Liver (tissue), 9 donors: ENCODE measurements around the gene RACGAP1. TPM values are rescaled to one million over a fixed set of nuclear protein-coding genes. Genes with fewer than 3 reads are reported as not detected.

Experiments
- DNase-seq: peaks from one replicate; pipeline ENCODE4 v3.0.0-alpha.2; 2017; ENCODE audit warnings: low spot score
- H3K27ac ChIP-seq, 2 donors: one replicate each; pipeline ENCODE4 v1.7.0; 2013; ENCODE audit warnings: inconsistent platforms in 2 of 2, low read length in 2 of 2, control low read depth in 1 of 2, low read depth in 1 of 2, mild to moderate bottlenecking in 1 of 2
- H3K27me3 ChIP-seq, 4 donors: one replicate each; pipeline versions ENCODE4 v1.6.1 to v1.7.0; 2013; ENCODE audit warnings: low read length in 3 of 4, inconsistent platforms in 1 of 4, mild to moderate bottlenecking in 1 of 4, moderate library complexity in 1 of 4; ENCODE audit not compliant: control insufficient read depth in 4 of 4, insufficient read depth in 4 of 4
- H3K36me3 ChIP-seq, 4 donors: one replicate each; pipeline versions ENCODE4 v1.6.1 to v1.7.0; 2013; ENCODE audit warnings: low read length in 3 of 4, mild to moderate bottlenecking in 3 of 4, low read depth in 1 of 4, moderate library complexity in 1 of 4; ENCODE audit not compliant: control insufficient read depth in 4 of 4, insufficient read depth in 3 of 4
- H3K4me1 ChIP-seq, 4 donors: one replicate each; pipeline versions ENCODE4 v1.6.1 to v1.7.0; 2013; ENCODE audit warnings: low read length in 3 of 4, mild to moderate bottlenecking in 3 of 4, moderate library complexity in 1 of 4; ENCODE audit not compliant: control insufficient read depth in 4 of 4, insufficient read depth in 4 of 4
- H3K4me3 ChIP-seq, 3 donors: one replicate each; pipeline versions ENCODE4 v1.6.1 to v1.7.0; 2013; ENCODE audit warnings: low read length in 3 of 3, control low read depth in 1 of 3, low read depth in 1 of 3, mild to moderate bottlenecking in 1 of 3
- H3K9ac ChIP-seq, 2 donors: one replicate each; pipeline ENCODE4 v1.7.0; 2013; ENCODE audit warnings: low read length in 2 of 2, mild to moderate bottlenecking in 2 of 2, moderate library complexity in 2 of 2, control low read depth in 1 of 2, low read depth in 1 of 2
- H3K9me3 ChIP-seq, 4 donors: one replicate each; pipeline versions ENCODE4 v1.6.1 to v1.7.0; 2013; ENCODE audit warnings: low read length in 3 of 4; ENCODE audit not compliant: control insufficient read depth in 4 of 4
- ATF3 ChIP-seq: IDR thresholded peaks from 2 replicates; pipeline ENCODE4 v1.6.1; 2016; ENCODE audit warnings: antibody characterized with exemption
- CTCF ChIP-seq: fragments of 150-350 bp; IDR thresholded peaks from 2 replicates; pipeline ENCODE4 v1.5.1; 2017; ENCODE audit warnings: improper control_type of control experiment, low read depth, low read length; ENCODE audit not compliant: missing input control
- EGR1 ChIP-seq, 2 donors: IDR thresholded peaks; 2 replicates each; pipeline ENCODE4 v1.6.1; 2016 to 2018; ENCODE audit warnings: antibody characterized with exemption in 2 of 2, low read depth in 2 of 2
- FOXA1 ChIP-seq: IDR thresholded peaks from 2 replicates; pipeline ENCODE4 v1.6.1; 2016; ENCODE audit warnings: antibody characterized with exemption
- FOXA2 ChIP-seq: IDR thresholded peaks from 2 replicates; pipeline ENCODE4 v1.6.1; 2016; ENCODE audit warnings: antibody characterized with exemption
- HNF4A ChIP-seq, 2 donors: conservative IDR thresholded peaks; 2 replicates each; pipeline ENCODE4 v1.6.1; 2016; ENCODE audit warnings: antibody characterized with exemption in 2 of 2, mild to moderate bottlenecking in 2 of 2
- HNF4G ChIP-seq: IDR thresholded peaks from 2 replicates; pipeline ENCODE4 v1.6.1; 2016; ENCODE audit warnings: antibody characterized with exemption
- JUND ChIP-seq, 2 donors: IDR thresholded peaks; 2 replicates each; pipeline ENCODE4 v1.6.1; 2016; ENCODE audit warnings: antibody characterized with exemption in 2 of 2
- MAX ChIP-seq: IDR thresholded peaks from 2 replicates; pipeline ENCODE4 v1.6.1; 2016; ENCODE audit warnings: antibody characterized with exemption
- RAD21 ChIP-seq, 2 donors: IDR thresholded peaks; 2 replicates each; pipeline ENCODE4 v1.6.1; 2016; ENCODE audit warnings: antibody characterized with exemption in 2 of 2, mild to moderate bottlenecking in 2 of 2
- REST ChIP-seq: IDR thresholded peaks from 2 replicates; pipeline ENCODE4 v1.6.1; 2016; ENCODE audit warnings: antibody characterized with exemption, mild to moderate bottlenecking
- RXRA ChIP-seq, 2 donors: IDR thresholded peaks; 2 replicates each; pipeline ENCODE4 v1.6.1; 2017 to 2018; ENCODE audit warnings: antibody characterized with exemption in 2 of 2, mild to moderate bottlenecking in 1 of 2
- SP1 ChIP-seq: IDR thresholded peaks from 2 replicates; pipeline ENCODE4 v1.6.1; 2018; ENCODE audit warnings: antibody characterized with exemption, mild to moderate bottlenecking
- TAF1 ChIP-seq: conservative IDR thresholded peaks from 2 replicates; pipeline ENCODE4 v1.6.1; 2016; ENCODE audit warnings: antibody characterized with exemption, mild to moderate bottlenecking
- YY1 ChIP-seq: IDR thresholded peaks from 2 replicates; pipeline ENCODE4 v1.6.1; 2016; ENCODE audit warnings: antibody characterized with exemption, mild to moderate bottlenecking
- WGBS: extraction: QIAGEN DNeasy Blood & Tissue Kit; methylation state at CpG from one replicate; pipeline ENCODE4 v1.1.7; 2013; 5-methylcytosine and 5-hydroxymethylcytosine counted together
- polyA plus RNA-seq, 2 donors: library from polyadenylated mRNA; stranded (reverse) in 1 of 2; unstranded in 1 of 2; fragments of 200-250 nt in 1 of 2; fragments of >200 nt in 1 of 2; fragmentation: Nextera tagmentation in 1 of 2; extraction: Ambion mirVana in 1 of 2; gene quantifications; one replicate each; pipeline versions ENCODE4 v1.2.1 to v1.2.3, GENCODE V29; 2013 to 2015
- total RNA-seq, 2 donors: library from RNA; depleted of rRNA; stranded (reverse); fragments of >200 nt; gene quantifications; one replicate each; pipeline ENCODE4 v1.2.3, GENCODE V29; 2014
- donor health status: healthy.
- donor health status: healthy.
- donor health status: healthy.
- donor health status: healthy.
- donor health status: healthy.

Gene RACGAP1
- total and polyA plus RNA-seq, 4 donors = 1.0 to 38.3 (median 2.9) TPM

GRCh38 chr12:50069539-50069938 is 44.2 kb upstream of the RACGAP1 start:
- no peak overlapping the region for H3K4me3 ChIP-seq
- no peaks in the 10 kb centered on the region for H3K9me3 ChIP-seq
- no peaks in the 10 kb centered on the region for H3K36me3 ChIP-seq
- WGBS = 95% methylated on average over 3 of the region's 3 CpGs
- H3K27ac ChIP-seq = no peak overlapping the region
- no peak for DNase-seq
- no peaks in the 10 kb centered on the region for H3K27me3 ChIP-seq
- H3K9ac ChIP-seq = no peak overlapping the region
- H3K4me1 ChIP-seq = peaks cover 0 to 4% (median 0%) of the 10 kb centered on the region in 4 donors
- no peak for TF ChIP-seq HNF4A (conservative IDR thresholded peaks at IDR 0.05)
- TF ChIP-seq YY1 = no peak
- TF ChIP-seq RAD21 (IDR thresholded peaks at IDR 0.05) = no peak
- no peak for TF ChIP-seq CTCF
- no peak for TF ChIP-seq HNF4G

- no peak overlapping the region for H3K27ac ChIP-seq
- TF ChIP-seq TAF1 = no peak
- no peak for TF ChIP-seq HNF4G
- TF ChIP-seq JUND (IDR thresholded peaks at IDR 0.05) = no peak
- TF ChIP-seq RXRA (IDR thresholded peaks at IDR 0.05) = no peak
- H3K4me3 ChIP-seq = no peak overlapping the region
- no peak overlapping the region for H3K9ac ChIP-seq
- WGBS = 94% methylated on average over 5 of the region's 5 CpGs
- H3K36me3 ChIP-seq = no peaks in the 10 kb centered on the region
- no peaks in the 10 kb centered on the region for H3K9me3 ChIP-seq
- H3K27me3 ChIP-seq = no peaks in the 10 kb centered on the region
- peaks cover 0 to 4% (median 0%) of the 10 kb centered on the region in 4 donors for H3K4me1 ChIP-seq
- no peak for DNase-seq
These were observed 43.8 kb upstream of the RACGAP1 start for GRCh38 chr12:50069069-50069468.

GRCh38 chr12:50066402-50066801 is 41.1 kb upstream of the RACGAP1 start:
- Histone ChIP-seq H3K36me3 (no peaks in the 10 kb centered on the region), H3K9ac (no peak overlapping the region), H3K27ac (no peak overlapping the region), H3K4me3 (no peak overlapping the region), H3K27me3 (no peaks in the 10 kb centered on the region), H3K9me3 (no peaks in the 10 kb centered on the region), H3K4me1 (peaks cover 0 to 4% (median 0%) of the 10 kb centered on the region in 4 donors)
- TF ChIP-seq RXRA (IDR thresholded peaks at IDR 0.05) = peak in 1 of 2 donors; percentile 33
- no peak for TF ChIP-seq SP1
- WGBS = 71% methylated on average over 5 of the region's 5 CpGs
- no peak for DNase-seq

- Histone ChIP-seq H3K4me3 (no peak overlapping the region), H3K9me3 (no peaks in the 10 kb centered on the region), H3K27ac (no peak overlapping the region), H3K9ac (no peak overlapping the region), H3K27me3 (no peaks in the 10 kb centered on the region), H3K36me3 (no peaks in the 10 kb centered on the region), H3K4me1 (peaks cover 0 to 6% (median 0%) of the 10 kb centered on the region in 4 donors)
- whole genome bisulfite sequencing = 84% methylated on average over 3 of the region's 3 CpGs
- no peak for DNase-seq
- TF ChIP-seq JUND (IDR thresholded peaks at IDR 0.05) = no peak
- TF ChIP-seq MAX = no peak
- no peak for TF ChIP-seq TAF1
- TF ChIP-seq HNF4A (conservative IDR thresholded peaks at IDR 0.05) = no peak
- TF ChIP-seq HNF4G = no peak
- TF ChIP-seq REST = no peak
- no peak for TF ChIP-seq RAD21 (IDR thresholded peaks at IDR 0.05)
- no peak for TF ChIP-seq YY1
- TF ChIP-seq ATF3 = no peak
- TF ChIP-seq SP1 = no peak
- no peak for TF ChIP-seq EGR1 (IDR thresholded peaks at IDR 0.05; ENCODE audit: low read depth in 2 of 2)
- no peak for TF ChIP-seq FOXA1
- TF ChIP-seq CTCF = no peak
- TF ChIP-seq RXRA (IDR thresholded peaks at IDR 0.05) = no peak
- TF ChIP-seq FOXA2 = no peak
These were observed 40.5 kb upstream of the RACGAP1 start for GRCh38 chr12:50065726-50066310.
